A549 (cell line): ENCODE measurements around the gene DPF1.

Source experiments
- CTCF ChIP-seq: fragments of >200 bp; sonication (Bioruptor Twin); formaldehyde crosslinking; IDR thresholded peaks from 3 replicates; pipeline ENCODE4 v1.5.1; 2016
- JUN ChIP-seq, 2 experiments: fragments of >200 bp; sonication (Bioruptor Twin); formaldehyde crosslinking; IDR thresholded peaks; 2 replicates in 1 of 2; 3 replicates in 1 of 2; pipeline ENCODE4 v1.6.1; 2016 to 2017
- POLR2A ChIP-seq: IDR thresholded peaks from 2 replicates; pipeline ENCODE4 v1.6.1; 2012; ENCODE audit warnings: mild to moderate bottlenecking, low read length
- RAD21 ChIP-seq, 2 experiments: fragments of >200 bp in 1 of 2; sonication (Bioruptor Twin) in 1 of 2; formaldehyde crosslinking in 1 of 2; IDR thresholded peaks in 1 of 2; conservative IDR thresholded peaks in 1 of 2; 2 replicates in 1 of 2; 3 replicates in 1 of 2; pipeline ENCODE4 v1.6.1; 2012 to 2018; ENCODE audit warnings: inconsistent platforms in 1 of 2
- USF2 ChIP-seq: fragments of 450-650 bp; IDR thresholded peaks from 2 replicates; pipeline ENCODE4 v1.6.1; 2014; ENCODE audit warnings: antibody characterized with exemption

- TF ChIP-seq RAD21 (conservative IDR thresholded peaks at IDR 0.05 in 1 of 2, IDR thresholded peaks at IDR 0.05 in 1 of 2) (no peak), CTCF (no peak), JUN (IDR thresholded peaks at IDR 0.05) (no peak), USF2 (no peak), POLR2A (no peak)
Measured at GRCh38 chr19:38180071-38180470, 44.0 kb downstream of the DPF1 start.
